Lower leg skin (tissue), 4 donors: ENCODE results near the gene ACAA1. TPM values are rescaled to one million over a fixed set of nuclear protein-coding genes. Genes with fewer than 3 reads are reported as not detected.

Experiments used
- DNase-seq, 2 donors: peaks; one replicate each; pipeline ENCODE4 v3.0.0-alpha.2; 2019; ENCODE audit warnings: low spot score in 2 of 2
- H3K4me3 ChIP-seq: fragments of 200-600 bp; sonication (generic); 2 replicates; pipeline ENCODE4 v1.5.1; 2017; ENCODE audit warnings: mild to moderate bottlenecking, low read depth; ENCODE audit not compliant: poor library complexity, severe bottlenecking
- POLR2A ChIP-seq, 2 donors: fragments of 450-650 bp; IDR thresholded peaks; one replicate each; pipeline ENCODE4 v1.6.1; 2016 to 2017; ENCODE audit warnings: antibody characterized with exemption in 2 of 2, mild to moderate bottlenecking in 1 of 2, moderate library complexity in 1 of 2
- WGBS, 2 donors: methylation state at CpG; one replicate each; pipeline ENCODE4 v1.1.5; 2018; 5-methylcytosine and 5-hydroxymethylcytosine counted together
- intact Hi-C: fragments of 100-400 bp; cut with DNase I; formaldehyde crosslinking; loops from one replicate; pipeline ENCODE4 v1.15.0; 2023; ENCODE audit warnings: low total_unique reads
- total RNA-seq, 4 donors: library from RNA; depleted of rRNA; stranded (reverse); fragments of >200 nt; gene quantifications; one replicate each; pipeline ENCODE4 v1.1.0, GENCODE V29; 2016
- TF ChIP-seq, protein P1 (sequence below), 3 donors: fragments of 450-650 bp; IDR thresholded peaks; one replicate each; pipeline ENCODE4 v1.5.1; 2016; ENCODE audit warnings: antibody characterized with exemption in 3 of 3, mild to moderate bottlenecking in 3 of 3, moderate library complexity in 2 of 3

ACAA1 gene
- total RNA-seq, 4 donors from 2014 or later: 28.1 to 50.1 (median 40.2) TPM

DNA sequence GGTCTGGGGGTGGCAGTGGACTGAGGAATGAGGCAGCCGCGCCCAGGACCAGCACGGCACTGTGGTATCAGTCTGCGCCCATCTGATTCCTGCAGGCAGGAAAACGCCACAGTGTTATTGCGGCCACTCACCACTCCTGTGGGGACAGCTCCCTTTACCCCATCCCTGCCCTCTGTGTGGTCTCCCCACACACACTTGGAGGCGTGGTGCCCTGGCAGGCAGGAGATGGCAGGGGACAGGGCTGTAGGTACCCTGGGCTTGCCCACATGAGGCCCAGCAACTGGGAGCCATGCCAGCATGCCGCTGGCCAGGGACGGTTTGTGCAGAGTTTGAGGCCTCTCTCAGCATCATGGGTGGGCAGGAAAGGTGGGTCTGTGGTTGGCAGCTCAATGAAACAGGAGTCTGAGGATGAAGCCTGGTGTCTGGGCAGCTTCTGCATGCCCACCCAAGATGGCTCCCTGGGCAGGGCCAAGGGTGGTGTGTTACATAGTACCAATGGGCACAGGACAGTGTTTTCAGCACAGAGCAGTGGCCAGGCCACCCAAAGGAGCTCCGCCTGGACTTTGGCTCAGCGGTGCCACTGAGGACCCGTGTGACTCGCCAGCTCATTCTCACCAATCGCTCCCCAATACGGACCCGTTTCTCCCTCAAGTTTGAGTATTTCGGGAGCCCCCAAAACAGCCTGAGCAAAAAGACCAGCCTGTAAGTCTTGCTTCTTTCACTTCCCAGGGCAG lies 27.2 kb downstream of the ACAA1 start:
- 92 to 95% methylated on average over 15 to 17 of the region's 17 CpGs for WGBS, 2 donors
- H3K4me3 ChIP-seq: no peak overlapping the region
- intact Hi-C loops: loop anchor here (10.0 kb wide), 1 partner anchor 105 kb away; no protein-coding TSS in a partner anchor
- no peak for TF ChIP-seq POLR2A (IDR thresholded peaks at IDR 0.05)
- TF ChIP-seq, protein P1, sequence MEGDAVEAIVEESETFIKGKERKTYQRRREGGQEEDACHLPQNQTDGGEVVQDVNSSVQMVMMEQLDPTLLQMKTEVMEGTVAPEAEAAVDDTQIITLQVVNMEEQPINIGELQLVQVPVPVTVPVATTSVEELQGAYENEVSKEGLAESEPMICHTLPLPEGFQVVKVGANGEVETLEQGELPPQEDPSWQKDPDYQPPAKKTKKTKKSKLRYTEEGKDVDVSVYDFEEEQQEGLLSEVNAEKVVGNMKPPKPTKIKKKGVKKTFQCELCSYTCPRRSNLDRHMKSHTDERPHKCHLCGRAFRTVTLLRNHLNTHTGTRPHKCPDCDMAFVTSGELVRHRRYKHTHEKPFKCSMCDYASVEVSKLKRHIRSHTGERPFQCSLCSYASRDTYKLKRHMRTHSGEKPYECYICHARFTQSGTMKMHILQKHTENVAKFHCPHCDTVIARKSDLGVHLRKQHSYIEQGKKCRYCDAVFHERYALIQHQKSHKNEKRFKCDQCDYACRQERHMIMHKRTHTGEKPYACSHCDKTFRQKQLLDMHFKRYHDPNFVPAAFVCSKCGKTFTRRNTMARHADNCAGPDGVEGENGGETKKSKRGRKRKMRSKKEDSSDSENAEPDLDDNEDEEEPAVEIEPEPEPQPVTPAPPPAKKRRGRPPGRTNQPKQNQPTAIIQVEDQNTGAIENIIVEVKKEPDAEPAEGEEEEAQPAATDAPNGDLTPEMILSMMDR (IDR thresholded peaks at IDR 0.05): no peak
- DNase-seq: peak in 1 of 2 donors; percentile 80

DNA sequence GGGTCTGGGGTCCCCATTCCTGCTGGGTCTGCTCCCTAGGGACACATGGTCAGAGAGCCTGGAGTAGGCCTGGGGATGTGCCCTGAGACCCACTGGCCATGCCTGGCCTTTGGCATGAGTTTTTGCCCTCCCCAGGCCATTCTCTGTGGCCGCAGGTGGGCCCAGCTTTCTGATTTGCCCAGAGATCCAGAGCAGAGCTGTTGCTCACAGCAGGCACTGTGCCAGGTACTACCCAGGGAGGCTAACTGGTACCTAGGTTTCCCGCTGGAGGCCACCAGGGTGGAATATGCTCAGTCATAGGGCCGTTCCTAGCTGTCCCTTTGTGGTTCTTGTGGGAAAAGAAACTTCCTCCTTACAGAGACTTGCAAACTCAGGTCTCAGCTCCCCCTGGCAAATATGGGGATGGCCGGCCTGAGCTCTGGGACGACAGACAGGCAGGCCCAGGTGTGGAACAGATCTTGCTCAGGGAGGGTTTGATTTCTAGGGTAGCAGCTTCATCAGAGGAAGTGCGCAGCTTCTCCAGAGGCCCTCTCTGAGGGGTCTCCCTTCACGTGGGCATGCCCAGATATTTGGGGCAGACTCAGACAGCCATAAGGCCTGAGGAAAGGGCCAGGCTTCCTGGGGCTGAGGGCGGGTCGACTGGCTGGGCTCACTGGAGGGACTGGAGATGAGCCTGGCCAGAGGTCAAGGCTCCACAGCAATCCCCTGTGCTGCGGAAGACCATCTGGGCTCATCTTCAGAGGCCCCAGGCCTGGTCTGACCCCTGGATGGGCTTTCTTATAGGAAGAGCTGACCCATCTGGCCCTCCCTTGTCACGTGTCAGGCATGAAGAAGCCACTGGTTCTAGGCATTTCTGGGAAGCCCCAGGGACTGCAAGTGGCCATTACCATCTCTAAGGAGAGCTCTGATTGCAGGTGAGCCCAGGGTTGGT lies 28.0 kb downstream of the ACAA1 start:
- no peak for TF ChIP-seq POLR2A (IDR thresholded peaks at IDR 0.05)
- TF ChIP-seq, protein P1 (IDR thresholded peaks at IDR 0.05): no peak
- peak in 1 of 2 donors; percentile 74 for DNase-seq
- WGBS, 2 donors: 81 to 84% methylated on average over 8 to 11 of the region's 11 CpGs
- no peak overlapping the region for H3K4me3 ChIP-seq
- intact Hi-C loops: no loop called here

DNA sequence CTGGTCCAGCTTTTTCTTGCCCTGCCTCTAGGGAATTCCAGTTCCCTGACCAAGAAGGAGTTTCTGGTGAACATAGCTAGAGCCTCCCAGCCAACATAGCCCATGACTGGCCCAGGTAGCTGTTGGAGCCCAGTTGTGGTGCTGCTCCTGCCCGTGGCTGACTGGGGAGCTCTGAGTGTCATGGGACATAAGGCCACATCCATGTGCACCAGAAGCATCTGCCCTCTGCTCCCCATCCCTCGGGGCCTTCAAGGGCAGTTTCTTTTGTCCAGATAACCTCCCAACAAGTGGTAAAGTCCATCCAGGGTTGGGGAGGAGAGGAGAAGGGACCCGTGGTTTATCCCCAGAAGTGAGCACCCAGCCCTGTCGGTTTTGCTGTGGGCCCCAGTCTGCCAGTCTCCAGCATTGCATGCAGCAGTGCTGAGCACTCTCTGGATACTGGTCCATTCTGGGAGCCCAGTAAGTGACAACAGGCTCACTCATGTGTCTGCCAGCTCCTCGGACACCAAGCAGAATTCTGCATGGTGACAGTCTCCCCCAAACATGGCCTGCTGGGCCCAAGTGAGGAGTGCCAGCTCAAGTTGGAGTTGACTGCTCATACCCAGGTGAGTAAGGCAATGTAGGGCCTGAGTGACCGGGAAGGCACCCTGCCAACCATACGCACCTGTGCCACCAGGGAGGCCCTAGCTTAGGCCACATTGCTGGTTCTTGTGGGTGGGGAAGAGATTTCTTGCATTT lies 28.8 kb downstream of the ACAA1 start:
- no peak overlapping the region for H3K4me3 ChIP-seq
- DNase-seq: peak in 1 of 2 donors; percentile 48
- TF ChIP-seq POLR2A (IDR thresholded peaks at IDR 0.05): no peak
- TF ChIP-seq, protein P1 (IDR thresholded peaks at IDR 0.05): no peak
- 82 to 95% methylated on average over 7 of the region's 7 CpGs for WGBS, 2 donors
- intact Hi-C loops: no loop called here

DNA sequence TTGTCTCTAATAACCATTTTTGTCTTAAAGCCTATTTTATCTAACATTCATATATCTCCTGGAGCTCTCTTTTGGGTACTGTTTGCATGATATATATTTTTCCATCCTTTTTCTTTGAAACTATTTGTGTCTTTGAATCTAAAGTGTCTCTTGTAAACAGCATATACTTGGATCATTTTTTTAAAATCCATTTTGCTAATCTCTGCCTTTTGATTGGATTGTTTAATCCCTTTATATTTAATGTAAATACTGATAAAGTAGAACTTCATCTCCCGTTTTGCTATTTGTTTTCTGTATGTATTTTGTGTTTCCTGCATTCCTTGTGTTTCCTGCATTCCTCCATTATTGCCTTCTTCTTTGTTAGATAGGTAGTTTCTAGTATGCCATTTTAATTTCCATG lies 31.4 kb downstream of the ACAA1 start:
- intact Hi-C loops: no loop called here
- 69 to 76% methylated on average over 1 of the region's 1 CpG for WGBS, 2 donors

DNA sequence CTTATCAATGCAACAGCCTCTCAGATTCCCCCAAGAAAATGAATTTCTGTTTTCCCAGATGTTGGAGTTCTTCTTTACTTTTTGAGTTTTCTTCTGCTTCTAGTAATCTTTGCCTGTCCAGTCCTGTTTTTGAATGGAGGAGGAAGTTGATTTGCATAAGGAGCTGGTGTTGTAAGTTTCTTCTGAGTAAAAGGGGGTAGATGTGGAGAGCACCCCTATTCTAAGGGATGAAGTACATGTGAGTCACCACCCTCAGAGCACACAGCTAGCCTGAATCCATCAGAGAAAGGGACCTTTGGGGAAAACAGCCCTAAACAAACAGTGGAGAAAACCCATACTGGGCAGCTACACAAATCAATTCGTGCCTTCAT lies 34.5 kb downstream of the ACAA1 start:
- no peak overlapping the region for H3K4me3 ChIP-seq
- DNase-seq: no peak
- intact Hi-C loops: no loop called here
- 67% methylated on average over 1 of the region's 1 CpG for WGBS, 2 donors
- TF ChIP-seq, protein P1 (IDR thresholded peaks at IDR 0.05): no peak
- no peak for TF ChIP-seq POLR2A (IDR thresholded peaks at IDR 0.05)

More for the DNA sequence above, 31.4 kb downstream of the ACAA1 start:
- no peak for DNase-seq
- H3K4me3 ChIP-seq: no peak overlapping the region
- TF ChIP-seq, protein P1 (IDR thresholded peaks at IDR 0.05): no peak
- no peak for TF ChIP-seq POLR2A (IDR thresholded peaks at IDR 0.05)
